HG02642 (cell line): ENCODE measurements around the gene KLHL26.

Experiments used
- ATAC-seq: cut with Tn5 transposase; IDR thresholded peaks from one replicate; pipeline ENCODE4 v1.9.1; 2021; ENCODE audit warnings: mild to moderate bottlenecking; ENCODE audit not compliant: unreplicated experiment, poor library complexity

KLHL26 gene

GRCh38 chr19:18660051-18660910 lies 23.5 kb downstream of the KLHL26 start:
- ATAC-seq = no peak

- ATAC-seq = no peak
Measured at GRCh38 chr19:18660939-18661670, 24.3 kb downstream of the KLHL26 start.

GRCh38 chr19:18662972-18663732 lies 26.3 kb downstream of the KLHL26 start:
- no peak for ATAC-seq

- ATAC-seq = no peak
Measured at GRCh38 chr19:18663940-18664530, 27.2 kb downstream of the KLHL26 start.

- no peak for ATAC-seq
Measured at GRCh38 chr19:18665771-18666202, 29.0 kb downstream of the KLHL26 start.

- ATAC-seq = no peak
Measured at GRCh38 chr19:18666317-18666716, 29.5 kb downstream of the KLHL26 start.

GRCh38 chr19:18666784-18667183 lies 30.0 kb downstream of the KLHL26 start:
- no peak for ATAC-seq

GRCh38 chr19:18667531-18668251 lies 30.9 kb downstream of the KLHL26 start:
- ATAC-seq = no peak

- ATAC-seq = no peak
Measured at GRCh38 chr19:18668252-18668631, 31.4 kb downstream of the KLHL26 start.

GRCh38 chr19:18668744-18669523 lies 32.1 kb downstream of the KLHL26 start:
- ATAC-seq = no peak

- ATAC-seq = no peak
Measured at GRCh38 chr19:18669524-18669817, 32.6 kb downstream of the KLHL26 start.

- no peak for ATAC-seq
Measured at GRCh38 chr19:18669883-18670282, 33.1 kb downstream of the KLHL26 start.

GRCh38 chr19:18670312-18670711 lies 33.5 kb downstream of the KLHL26 start:
- ATAC-seq = no peak

- ATAC-seq = no peak
Measured at GRCh38 chr19:18671303-18672043, 34.6 kb downstream of the KLHL26 start.

GRCh38 chr19:18672044-18672451 lies 35.2 kb downstream of the KLHL26 start:
- no peak for ATAC-seq

GRCh38 chr19:18672606-18673337 lies 35.9 kb downstream of the KLHL26 start:
- no peak for ATAC-seq

- ATAC-seq = no peak
Measured at GRCh38 chr19:18674616-18675015, 37.8 kb downstream of the KLHL26 start.

GRCh38 chr19:18675779-18676178 lies 39.0 kb downstream of the KLHL26 start:
- no peak for ATAC-seq
